SK-N-SH treated with all-trans-retinoic acid at 6 μM for 48 hours (cell line): Measurements from ENCODE around the gene TMEM132C.

ENCODE experiments used
- ATAC-seq: fragments of 200-7000 bp; cut with Tn5 transposase; 3 replicates; pipeline ENCODE4 v1.9.1; 2020; ENCODE audit warnings: mild to moderate bottlenecking, moderate library complexity
- ARNTL ChIP-seq: fragments of 450-650 bp; formaldehyde crosslinking; IDR thresholded peaks from 2 replicates; pipeline ENCODE4 v1.5.0; 2020; ENCODE audit warnings: low read depth, mild to moderate bottlenecking, moderate library complexity, borderline replicate concordance
- BACH2 ChIP-seq: fragments of 250-450 bp; sonication (Bioruptor Pico); IDR thresholded peaks from 2 replicates; pipeline ENCODE4 v1.9.0; 2021; ENCODE audit warnings: mild to moderate bottlenecking, borderline replicate concordance
- CSRNP3 ChIP-seq: fragments of 250-450 bp; sonication (Bioruptor Pico); IDR thresholded peaks from 2 replicates; pipeline ENCODE4 v1.5.1; 2021; ENCODE audit warnings: mild to moderate bottlenecking, moderate library complexity
- ESRRG ChIP-seq: fragments of 250-450 bp; sonication (Bioruptor Pico); IDR thresholded peaks from 2 replicates; pipeline ENCODE4 v1.6.1; 2021; ENCODE audit warnings: mild to moderate bottlenecking
- GLIS3 ChIP-seq: fragments of 250-450 bp; sonication (Bioruptor Pico); IDR thresholded peaks from 2 replicates; pipeline ENCODE4 v1.5.0; 2020; ENCODE audit warnings: mild to moderate bottlenecking, moderate library complexity
- ISL1 ChIP-seq: fragments of 250-450 bp; sonication (Bioruptor Pico); IDR thresholded peaks from 2 replicates; pipeline ENCODE4 v2.1.2; 2022; ENCODE audit warnings: mild to moderate bottlenecking, moderate library complexity
- OSR1 ChIP-seq: fragments of 250-450 bp; sonication (Bioruptor Pico); IDR thresholded peaks from 2 replicates; pipeline ENCODE4 v1.8.0; 2022; ENCODE audit warnings: moderate library complexity, mild to moderate bottlenecking, inconsistent platforms
- PATZ1 ChIP-seq: fragments of 250-450 bp; sonication (Bioruptor Pico); IDR thresholded peaks from 2 replicates; pipeline ENCODE4 v1.8.0; 2020; ENCODE audit warnings: mild to moderate bottlenecking, moderate library complexity, borderline replicate concordance
- PPARA ChIP-seq: fragments of 250-450 bp; sonication (Bioruptor Pico); IDR thresholded peaks from 2 replicates; pipeline ENCODE4 v1.5.0; 2020; ENCODE audit warnings: mild to moderate bottlenecking, borderline replicate concordance
- RARB ChIP-seq: fragments of 250-450 bp; sonication (Bioruptor Pico); IDR thresholded peaks from 2 replicates; pipeline ENCODE4 v1.8.0; 2021; ENCODE audit warnings: mild to moderate bottlenecking, moderate library complexity
- TCF4 ChIP-seq: fragments of 250-450 bp; sonication (Bioruptor Pico); IDR thresholded peaks from 2 replicates; pipeline ENCODE4 v1.8.0; 2021; ENCODE audit warnings: mild to moderate bottlenecking, moderate library complexity, borderline replicate concordance
- TOX ChIP-seq: fragments of 250-450 bp; sonication (Bioruptor Pico); IDR thresholded peaks from 2 replicates; pipeline ENCODE4 v1.8.0; 2021; ENCODE audit warnings: mild to moderate bottlenecking, moderate library complexity, borderline replicate concordance
- TSHZ2 ChIP-seq: fragments of 250-450 bp; sonication (Bioruptor Pico); IDR thresholded peaks from 2 replicates; pipeline ENCODE4 v1.5.0; 2020; ENCODE audit warnings: mild to moderate bottlenecking, moderate library complexity
- ZC3H10 ChIP-seq: fragments of 250-450 bp; sonication (Bioruptor Pico); IDR thresholded peaks from 2 replicates; pipeline ENCODE4 v1.5.1; 2021; ENCODE audit warnings: mild to moderate bottlenecking, moderate library complexity
- ZFP3 ChIP-seq: fragments of 250-450 bp; sonication (Bioruptor Pico); IDR thresholded peaks from 2 replicates; pipeline ENCODE4 v1.5.0; 2020; ENCODE audit warnings: mild to moderate bottlenecking, moderate library complexity
- ZFP30 ChIP-seq: fragments of 450-650 bp; formaldehyde crosslinking; IDR thresholded peaks from 2 replicates; pipeline ENCODE4 v1.5.0; 2022; ENCODE audit warnings: mild to moderate bottlenecking, moderate library complexity
- ZNF565 ChIP-seq: fragments of 450-650 bp; formaldehyde crosslinking; conservative IDR thresholded peaks from 2 replicates; pipeline ENCODE4 v1.5.0; 2020; ENCODE audit warnings: low read depth, mild to moderate bottlenecking, moderate library complexity
- ZNF70 ChIP-seq: fragments of 450-650 bp; formaldehyde crosslinking; IDR thresholded peaks from 2 replicates; pipeline ENCODE4 v1.5.0; 2020; ENCODE audit warnings: mild to moderate bottlenecking, moderate library complexity
- ZNF8 ChIP-seq: fragments of 450-650 bp; formaldehyde crosslinking; IDR thresholded peaks from 2 replicates; pipeline ENCODE4 v1.5.0; 2020; ENCODE audit warnings: mild to moderate bottlenecking, moderate library complexity
- TF ChIP-seq, protein P1 (sequence below): fragments of 250-450 bp; sonication (Bioruptor Pico); IDR thresholded peaks from 2 replicates; pipeline ENCODE4 v1.8.0; 2021; ENCODE audit warnings: low read depth, mild to moderate bottlenecking, moderate library complexity, borderline replicate concordance

Gene TMEM132C

GRCh38 chr12:128734371-128734770 is 467.4 kb downstream of the TMEM132C start (continued):
- TF ChIP-seq TSHZ2 (no peak), OSR1 (CRISPR knock-in tag) (no peak), ARNTL (no peak), ZNF8 (CRISPR knock-in tag) (no peak)
- TF ChIP-seq, all 23 proteins: peak for 0

- no peak for ATAC-seq
- TF ChIP-seq OSR1 (CRISPR knock-in tag) (no peak), RARB (CRISPR knock-in tag) (no peak), ISL1 (CRISPR knock-in tag) (no peak), PATZ1 (CRISPR knock-in tag) (no peak), ESRRG (CRISPR knock-in tag) (no peak), ZFP30 (CRISPR knock-in tag) (no peak), BACH2 (CRISPR knock-in tag) (no peak), ARNTL (no peak), PPARA (CRISPR knock-in tag) (no peak)
- TF ChIP-seq, protein P1, sequence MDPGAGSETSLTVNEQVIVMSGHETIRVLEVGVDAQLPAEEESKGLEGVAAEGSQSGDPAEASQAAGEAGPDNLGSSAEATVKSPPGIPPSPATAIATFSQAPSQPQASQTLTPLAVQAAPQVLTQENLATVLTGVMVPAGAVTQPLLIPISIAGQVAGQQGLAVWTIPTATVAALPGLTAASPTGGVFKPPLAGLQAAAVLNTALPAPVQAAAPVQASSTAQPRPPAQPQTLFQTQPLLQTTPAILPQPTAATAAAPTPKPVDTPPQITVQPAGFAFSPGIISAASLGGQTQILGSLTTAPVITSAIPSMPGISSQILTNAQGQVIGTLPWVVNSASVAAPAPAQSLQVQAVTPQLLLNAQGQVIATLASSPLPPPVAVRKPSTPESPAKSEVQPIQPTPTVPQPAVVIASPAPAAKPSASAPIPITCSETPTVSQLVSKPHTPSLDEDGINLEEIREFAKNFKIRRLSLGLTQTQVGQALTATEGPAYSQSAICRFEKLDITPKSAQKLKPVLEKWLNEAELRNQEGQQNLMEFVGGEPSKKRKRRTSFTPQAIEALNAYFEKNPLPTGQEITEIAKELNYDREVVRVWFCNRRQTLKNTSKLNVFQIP (CRISPR knock-in tag): no peak
Observed at GRCh38 chr12:128737292-128737966, 470.5 kb downstream of the TMEM132C start.

GRCh38 chr12:128743916-128744315 is 476.9 kb downstream of the TMEM132C start:
- ATAC-seq: no peak
- TF ChIP-seq ZNF70 (CRISPR knock-in tag) (no peak), ZNF8 (CRISPR knock-in tag) (no peak), BACH2 (CRISPR knock-in tag) (no peak), RARB (CRISPR knock-in tag) (no peak), PPARA (CRISPR knock-in tag) (no peak), TOX (CRISPR knock-in tag) (no peak), OSR1 (CRISPR knock-in tag) (no peak), PATZ1 (CRISPR knock-in tag) (no peak), CSRNP3 (no peak), GLIS3 (CRISPR knock-in tag) (no peak), ZNF565 (no peak), ISL1 (CRISPR knock-in tag) (no peak), ZC3H10 (CRISPR knock-in tag) (no peak), TSHZ2 (no peak), ZFP3 (CRISPR knock-in tag) (no peak), ARNTL (no peak), TCF4 (CRISPR knock-in tag) (no peak)
- TF ChIP-seq, protein P1 (CRISPR knock-in tag): no peak
- TF ChIP-seq, all 23 proteins: peak for 0
